HEK293T (cell line): ENCODE measurements around the gene CPLANE2.

Experiments
- ARNT ChIP-seq: fragments of 450-650 bp; IDR thresholded peaks from 2 replicates; pipeline ENCODE4 v1.6.1; 2017; ENCODE audit warnings: mild to moderate bottlenecking
- BHLHE40 ChIP-seq: fragments of 450-650 bp; IDR thresholded peaks from 2 replicates; pipeline ENCODE4 v1.6.1; 2016; ENCODE audit warnings: mild to moderate bottlenecking, moderate library complexity, borderline replicate concordance
- CTBP1 ChIP-seq: fragments of 450-650 bp; IDR thresholded peaks from 2 replicates; pipeline ENCODE4 v1.6.1; 2016; ENCODE audit warnings: borderline replicate concordance
- ELF4 ChIP-seq: fragments of 450-650 bp; IDR thresholded peaks from 2 replicates; pipeline ENCODE4 v1.6.1; 2017; ENCODE audit warnings: antibody characterized with exemption
- FOXK2 ChIP-seq: fragments of 450-650 bp; IDR thresholded peaks from 2 replicates; pipeline ENCODE4 v1.6.1; 2016; ENCODE audit warnings: mild to moderate bottlenecking
- FOXM1 ChIP-seq: fragments of 450-650 bp; IDR thresholded peaks from 2 replicates; pipeline ENCODE4 v1.6.1; 2017; ENCODE audit warnings: mild to moderate bottlenecking, borderline replicate concordance
- L3MBTL2 ChIP-seq: fragments of 450-650 bp; conservative IDR thresholded peaks from 2 replicates; pipeline ENCODE4 v1.6.1; 2016; ENCODE audit warnings: mild to moderate bottlenecking
- LEF1 ChIP-seq: fragments of 450-650 bp; IDR thresholded peaks from 2 replicates; pipeline ENCODE4 v1.6.1; 2017; ENCODE audit warnings: mild to moderate bottlenecking, borderline replicate concordance
- NFRKB ChIP-seq: fragments of 450-650 bp; IDR thresholded peaks from 2 replicates; pipeline ENCODE4 v1.6.1; 2016; ENCODE audit warnings: mild to moderate bottlenecking, moderate library complexity
- SP1 ChIP-seq: fragments of 450-650 bp; IDR thresholded peaks from 2 replicates; pipeline ENCODE4 v1.6.1; 2017
- SUZ12 ChIP-seq: fragments of 450-650 bp; IDR thresholded peaks from 2 replicates; pipeline ENCODE4 v1.6.1; 2016; ENCODE audit warnings: mild to moderate bottlenecking
- TARDBP ChIP-seq: fragments of 450-650 bp; IDR thresholded peaks from 2 replicates; pipeline ENCODE4 v1.6.1; 2016
- ZNF384 ChIP-seq: fragments of 450-650 bp; IDR thresholded peaks from 2 replicates; pipeline ENCODE4 v1.6.1; 2016

GRCh38 chr1:16209132-16209846, 27.7 kb downstream of the CPLANE2 start:
- TF ChIP-seq CTBP1 (no peak), NFRKB (no peak), ELF4 (no peak), L3MBTL2 (no peak), TARDBP (no peak), SUZ12 (no peak), SP1 (no peak), FOXK2 (no peak), BHLHE40 (no peak), ARNT (no peak), FOXM1 (no peak), LEF1 (no peak), ZNF384 (no peak)
